Aorta (tissue), 5 donors: ENCODE measurements around the gene MICU1. TPM values are rescaled to one million over a fixed set of nuclear protein-coding genes. Genes with fewer than 3 reads are reported as not detected.
A peak's percentile ranks its signal among the peaks of the same experiment; 100 is the strongest.

ENCODE experiments used
- ATAC-seq: fragments of 200-7000 bp; cut with Tn5 transposase; one replicate; pipeline ENCODE4 v1.9.1; 2022; ENCODE audit warnings: moderate library complexity; ENCODE audit not compliant: low FRiP score
- DNase-seq, 2 donors: peaks; one replicate each; pipeline ENCODE4 v3.0.0-alpha.2; 2020
- H3K27ac ChIP-seq, 2 donors: one replicate each; pipeline ENCODE4 v1.5.1; 2013; ENCODE audit warnings: low read length in 2 of 2, mild to moderate bottlenecking in 2 of 2, moderate library complexity in 2 of 2, control low read depth in 1 of 2, inconsistent platforms in 1 of 2, low read depth in 1 of 2
- H3K27me3 ChIP-seq, 2 donors: one replicate each; pipeline ENCODE4 v1.6.1; 2013; ENCODE audit warnings: control low read depth in 1 of 2, low read length in 1 of 2, mild to moderate bottlenecking in 1 of 2, moderate library complexity in 1 of 2; ENCODE audit not compliant: insufficient read depth in 2 of 2, control insufficient read depth in 1 of 2
- H3K36me3 ChIP-seq, 2 donors: one replicate each; pipeline ENCODE4 v1.6.1; 2013; ENCODE audit warnings: control low read depth in 1 of 2, low read length in 1 of 2, mild to moderate bottlenecking in 1 of 2; ENCODE audit not compliant: insufficient read depth in 2 of 2, control insufficient read depth in 1 of 2
- H3K4me1 ChIP-seq, 2 donors: one replicate each; pipeline ENCODE4 v1.6.1; 2013; ENCODE audit warnings: low read length in 2 of 2, control low read depth in 1 of 2, mild to moderate bottlenecking in 1 of 2, moderate library complexity in 1 of 2; ENCODE audit not compliant: insufficient read depth in 2 of 2, control insufficient read depth in 1 of 2
- H3K4me3 ChIP-seq, 2 donors: one replicate each; pipeline ENCODE4 v1.5.1; 2013; ENCODE audit warnings: low read length in 2 of 2, control low read depth in 1 of 2, mild to moderate bottlenecking in 1 of 2
- H3K9me3 ChIP-seq: one replicate; pipeline ENCODE4 v1.6.1; 2013; ENCODE audit warnings: mild to moderate bottlenecking, low read length; ENCODE audit not compliant: control insufficient read depth
- WGBS, 2 donors: extraction: QIAGEN DNeasy Blood & Tissue Kit; methylation state at CpG; one replicate each; pipeline ENCODE4 v1.1.7; 2013; 5-methylcytosine and 5-hydroxymethylcytosine counted together
- intact Hi-C, 2 donors: fragments of 100-400 bp; cut with DNase I; formaldehyde crosslinking; loops; one replicate each; pipeline versions ENCODE4 v1.14.2 to v1.15.0; 2022
- polyA plus RNA-seq, 2 donors: library from polyadenylated mRNA; stranded (reverse); fragments of 200-250 nt; gene quantifications; one replicate each; pipeline ENCODE4 v1.2.3, GENCODE V29; 2013
- total RNA-seq, 2 donors: library from RNA; stranded (reverse); fragmentation: NEBNext Ultra II Directional; extraction: Animal tissue kit (Norgen Biotek cat#: 25700); gene quantifications; one replicate each; pipeline ENCODE4 v1.2.1, GENCODE V29; 2021
- donor health status: healthy with polysubstance abuse.
- donor health status: Bipolar disorder and iron deficiency.
- donor health status: DM: no; HTN: no; CAD: no.
- donor health status: DM: no; HTN: no; CAD: no.
- donor health status: DM: yes; HTN: yes; CAD: no.

MICU1 gene
- total and polyA plus RNA-seq, 4 donors, result 23.7 to 40.7 (median 37.5) TPM

- no peaks in the 10 kb centered on the region for H3K4me1 ChIP-seq
- intact Hi-C loops, result loop anchor here (5.0 to 10.0 kb wide), 6 partner anchors 121 to 1023 kb away; partner anchors contain the start of genes ANAPC16 (in 2 of the 2), ASCC1 (in 2 of the 2) and SLC29A3 (in 1 of the 2)
- DNase-seq (no peak), ATAC-seq (no peak)
- H3K27ac ChIP-seq, result no peak overlapping the region
- peaks cover 0 to 2% of the 10 kb centered on the region in 2 donors for H3K36me3 ChIP-seq
- WGBS, 2 donors, result 87 to 88% methylated on average over 7 of the region's 7 CpGs
- H3K9me3 ChIP-seq, result no peaks in the 10 kb centered on the region
- no peaks in the 10 kb centered on the region for H3K27me3 ChIP-seq
- no peak overlapping the region for H3K4me3 ChIP-seq
Observed at GRCh38 chr10:72338180-72338579, 287.7 kb downstream of the MICU1 start.

- ATAC-seq (no peak), DNase-seq (no peak)
- peaks cover 0 to 2% of the 10 kb centered on the region in 2 donors for H3K36me3 ChIP-seq
- H3K27me3 ChIP-seq, result no peaks in the 10 kb centered on the region
- H3K4me3 ChIP-seq, result no peak overlapping the region
- 83 to 86% methylated on average over 9 of the region's 9 CpGs for WGBS, 2 donors
- H3K9me3 ChIP-seq, result no peaks in the 10 kb centered on the region
- H3K27ac ChIP-seq, result no peak overlapping the region
- H3K4me1 ChIP-seq, result no peaks in the 10 kb centered on the region
- intact Hi-C loops, result loop anchor here (2.0 to 10.0 kb wide), 7 partner anchors 120 to 1023 kb away; partner anchors contain the start of genes ANAPC16 (in 2 of the 2), ASCC1 (in 2 of the 2) and SLC29A3 (in 1 of the 2)
Observed at GRCh38 chr10:72337722-72338121, 288.2 kb downstream of the MICU1 start.

GRCh38 chr10:72337039-72337629, 288.7 kb downstream of the MICU1 start:
- Histone ChIP-seq H3K4me1 (no peaks in the 10 kb centered on the region), H3K9me3 (no peaks in the 10 kb centered on the region), H3K36me3 (peaks cover 0 to 2% of the 10 kb centered on the region in 2 donors), H3K27ac (no peak overlapping the region), H3K27me3 (no peaks in the 10 kb centered on the region), H3K4me3 (no peak overlapping the region)
- DNase-seq (peak; percentile 88 to 94), ATAC-seq (peak; percentile 66)
- 16 to 20% methylated on average over 5 of the region's 5 CpGs for WGBS, 2 donors
- intact Hi-C loops, result loop anchor here (2.0 to 10.0 kb wide), 7 partner anchors 120 to 1022 kb away; partner anchors contain the start of genes ANAPC16 (in 2 of the 2), ASCC1 (in 2 of the 2) and SLC29A3 (in 1 of the 2)

GRCh38 chr10:72336259-72337038, 289.4 kb downstream of the MICU1 start:
- Histone ChIP-seq H3K36me3 (peaks cover 0 to 2% of the 10 kb centered on the region in 2 donors), H3K4me3 (no peak overlapping the region), H3K27ac (no peak overlapping the region), H3K9me3 (no peaks in the 10 kb centered on the region), H3K4me1 (no peaks in the 10 kb centered on the region), H3K27me3 (no peaks in the 10 kb centered on the region)
- intact Hi-C loops, result loop anchor here (2.0 to 10.0 kb wide), 7 partner anchors 119 to 1022 kb away; partner anchors contain the start of genes ANAPC16 (in 2 of the 2), ASCC1 (in 2 of the 2) and SLC29A3 (in 1 of the 2)
- DNase-seq (no peak), ATAC-seq (no peak)
- 90 to 91% methylated on average over 18 of the region's 18 CpGs for WGBS, 2 donors

GRCh38 chr10:72335394-72336258, 290.3 kb downstream of the MICU1 start:
- H3K4me3 ChIP-seq, result no peak overlapping the region

GRCh38 chr10:72334825-72335393, 291.0 kb downstream of the MICU1 start:
- Histone ChIP-seq H3K4me3 (no peak overlapping the region), H3K36me3 (peaks cover 0 to 2% of the 10 kb centered on the region in 2 donors), H3K9me3 (no peaks in the 10 kb centered on the region), H3K27me3 (no peaks in the 10 kb centered on the region), H3K27ac (no peak overlapping the region), H3K4me1 (no peaks in the 10 kb centered on the region)
- DNase-seq, result peak; percentile 91 to 93
- ATAC-seq, result peak; percentile 70
- WGBS, 2 donors, result 55 to 56% methylated on average over 13 to 16 of the region's 16 CpGs
- intact Hi-C loops, result loop anchor here (5.0 to 10.0 kb wide), 7 partner anchors 63 to 1020 kb away; partner anchors contain the start of genes ANAPC16 (in 2 of the 2), ASCC1 (in 2 of the 2), DDIT4 (in 1 of the 2) and SLC29A3 (in 1 of the 2)

More at GRCh38 chr10:72335394-72336258, 290.3 kb downstream of the MICU1 start:
- intact Hi-C loops, result loop anchor here (2.0 to 10.0 kb wide), 7 partner anchors 118 to 1021 kb away; partner anchors contain the start of genes ANAPC16 (in 2 of the 2), ASCC1 (in 2 of the 2) and SLC29A3 (in 1 of the 2)
- DNase-seq (peak; percentile 76 to 85), ATAC-seq (peak; percentile 41)
- H3K9me3 ChIP-seq, result no peaks in the 10 kb centered on the region
- 71 to 75% methylated on average over 20 of the region's 20 CpGs for WGBS, 2 donors
- H3K4me1 ChIP-seq, result no peaks in the 10 kb centered on the region
- H3K27ac ChIP-seq, result no peak overlapping the region
- peaks cover 0 to 2% of the 10 kb centered on the region in 2 donors for H3K36me3 ChIP-seq
- H3K27me3 ChIP-seq, result no peaks in the 10 kb centered on the region

- no peaks in the 10 kb centered on the region for H3K27me3 ChIP-seq
- WGBS, 2 donors, result 51 to 59% methylated on average over 17 of the region's 17 CpGs
- no peak for DNase-seq
- no peak overlapping the region for H3K27ac ChIP-seq
- no peak for ATAC-seq
- H3K4me1 ChIP-seq, result no peaks in the 10 kb centered on the region
- peaks cover 0 to 2% of the 10 kb centered on the region in 2 donors for H3K36me3 ChIP-seq
- no peak overlapping the region for H3K4me3 ChIP-seq
- H3K9me3 ChIP-seq, result no peaks in the 10 kb centered on the region
- intact Hi-C loops, result loop anchor here in 1 of 2 donors (5.0 to 10.0 kb wide), 2 partner anchors 62 to 1020 kb away; partner anchors contain the start of genes DDIT4 and SLC29A3
Observed at GRCh38 chr10:72334196-72334824, 291.6 kb downstream of the MICU1 start.
